GM12874 (cell line): ENCODE results near the gene TNNT2.

Experiments
- TF ChIP-seq, protein P1 (sequence below): IDR thresholded peaks from 2 replicates; pipeline ENCODE4 v1.5.1; 2011; ENCODE audit warnings: low read depth, mild to moderate bottlenecking, control low read depth, low read length, moderate library complexity; ENCODE audit not compliant: insufficient read depth

TNNT2 gene

DNA sequence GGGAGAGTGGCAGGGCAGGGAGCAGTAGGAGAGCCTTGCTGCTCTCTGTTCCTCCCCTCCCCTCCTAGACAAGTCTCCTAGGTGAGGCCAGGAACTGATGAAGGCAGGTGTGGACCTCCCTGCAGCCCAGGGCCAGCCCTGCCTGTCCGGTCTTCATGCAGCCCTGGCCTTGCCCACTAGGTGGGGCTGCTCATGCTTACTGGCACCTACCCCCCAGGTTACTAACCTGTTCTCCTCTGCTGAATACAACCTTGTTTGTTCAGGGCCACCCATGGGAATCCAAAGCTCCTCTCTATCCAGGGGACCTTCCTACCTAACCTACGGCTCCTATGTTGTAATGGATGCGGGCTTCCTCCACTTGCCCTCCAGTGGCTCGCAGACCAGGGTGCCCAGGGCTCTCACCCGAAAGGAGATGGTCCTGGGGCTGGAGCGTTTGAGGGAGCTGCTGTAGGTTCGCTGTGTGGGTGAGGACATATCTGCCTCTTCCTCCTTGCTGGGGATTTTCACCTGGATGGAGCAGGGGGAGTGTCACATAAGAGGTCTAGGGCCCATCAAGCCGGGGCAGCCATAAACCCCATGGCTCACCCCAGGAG, 7.9 kb upstream of the TNNT2 start:
- TF ChIP-seq, protein P1, sequence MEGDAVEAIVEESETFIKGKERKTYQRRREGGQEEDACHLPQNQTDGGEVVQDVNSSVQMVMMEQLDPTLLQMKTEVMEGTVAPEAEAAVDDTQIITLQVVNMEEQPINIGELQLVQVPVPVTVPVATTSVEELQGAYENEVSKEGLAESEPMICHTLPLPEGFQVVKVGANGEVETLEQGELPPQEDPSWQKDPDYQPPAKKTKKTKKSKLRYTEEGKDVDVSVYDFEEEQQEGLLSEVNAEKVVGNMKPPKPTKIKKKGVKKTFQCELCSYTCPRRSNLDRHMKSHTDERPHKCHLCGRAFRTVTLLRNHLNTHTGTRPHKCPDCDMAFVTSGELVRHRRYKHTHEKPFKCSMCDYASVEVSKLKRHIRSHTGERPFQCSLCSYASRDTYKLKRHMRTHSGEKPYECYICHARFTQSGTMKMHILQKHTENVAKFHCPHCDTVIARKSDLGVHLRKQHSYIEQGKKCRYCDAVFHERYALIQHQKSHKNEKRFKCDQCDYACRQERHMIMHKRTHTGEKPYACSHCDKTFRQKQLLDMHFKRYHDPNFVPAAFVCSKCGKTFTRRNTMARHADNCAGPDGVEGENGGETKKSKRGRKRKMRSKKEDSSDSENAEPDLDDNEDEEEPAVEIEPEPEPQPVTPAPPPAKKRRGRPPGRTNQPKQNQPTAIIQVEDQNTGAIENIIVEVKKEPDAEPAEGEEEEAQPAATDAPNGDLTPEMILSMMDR = peak; percentile 97

DNA sequence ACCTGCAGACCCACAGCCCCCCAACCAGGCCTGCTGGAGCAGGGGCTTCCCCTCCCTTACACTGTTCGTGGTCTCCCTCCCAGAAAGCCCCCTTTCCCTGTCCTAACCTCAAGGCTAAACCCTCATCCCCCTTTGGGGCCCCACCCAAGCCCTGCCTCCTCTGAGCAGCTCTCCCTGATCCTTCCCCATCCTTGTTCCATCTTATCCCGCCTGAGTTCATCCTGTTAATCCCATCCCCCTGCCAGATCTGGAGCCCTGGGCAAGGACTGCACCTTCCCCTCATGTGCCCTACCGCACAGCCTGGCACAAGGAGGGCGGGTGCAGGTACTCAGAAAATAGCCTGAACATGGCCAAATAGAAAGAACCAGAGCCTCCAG, 6.9 kb upstream of the TNNT2 start:
- TF ChIP-seq, protein P1 = no peak

DNA sequence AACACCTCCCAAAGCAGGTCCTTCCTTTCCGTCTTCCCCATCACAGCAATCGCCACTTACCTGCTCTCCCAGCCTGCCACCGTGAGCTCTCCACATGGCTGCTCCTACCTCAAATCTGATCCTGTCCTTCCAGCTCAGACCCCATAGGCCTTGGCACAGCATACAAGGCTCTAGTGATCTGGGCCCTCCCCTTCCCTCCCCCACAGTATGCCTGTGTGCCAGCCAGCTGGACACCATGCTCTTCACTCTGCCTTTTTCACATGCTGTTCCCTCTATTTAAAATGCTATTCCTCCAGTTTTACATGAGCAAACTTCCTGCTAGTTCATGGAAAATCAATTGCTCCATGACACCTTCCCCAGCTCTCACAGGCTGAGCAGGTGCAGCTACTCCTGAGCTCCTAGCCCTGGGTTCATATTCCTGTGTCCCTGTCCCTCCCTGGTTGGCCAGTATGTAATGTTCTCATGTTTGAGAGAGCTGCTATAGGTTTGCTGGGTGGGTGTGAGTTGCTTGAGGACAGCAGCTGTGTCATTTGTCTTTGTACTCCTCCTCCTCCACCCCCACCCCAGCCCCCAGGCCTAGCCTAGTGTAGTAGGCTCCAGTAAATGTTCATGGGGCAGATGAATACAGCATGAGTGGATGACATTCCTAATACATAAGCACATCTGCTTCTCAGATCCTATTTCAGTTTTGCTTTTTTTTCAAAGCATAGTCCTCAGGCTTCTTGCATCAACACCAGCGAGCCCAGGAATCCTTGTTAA, 6.3 kb upstream of the TNNT2 start:
- TF ChIP-seq, protein P1 = no peak

DNA sequence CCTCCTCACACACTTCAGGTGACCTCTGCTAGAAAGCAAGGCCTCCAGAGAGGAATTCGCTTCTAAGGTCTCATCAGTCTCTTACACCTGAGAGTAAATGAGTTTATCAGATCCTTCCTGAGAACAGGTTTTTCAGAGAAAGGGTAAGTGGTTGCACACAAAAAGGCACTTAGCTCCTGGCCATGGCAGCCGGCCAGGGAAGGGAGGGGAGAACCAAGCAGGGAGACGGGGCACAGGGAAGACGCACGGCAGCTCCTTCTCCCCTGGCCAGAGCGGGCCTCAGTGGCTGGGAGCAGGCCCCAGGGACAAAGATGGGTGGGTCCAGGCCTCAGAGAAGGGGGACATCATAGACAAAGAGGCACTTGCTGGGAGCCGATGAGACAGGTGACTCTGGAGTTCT, 3.6 kb upstream of the TNNT2 start:
- TF ChIP-seq, protein P1 = no peak

DNA sequence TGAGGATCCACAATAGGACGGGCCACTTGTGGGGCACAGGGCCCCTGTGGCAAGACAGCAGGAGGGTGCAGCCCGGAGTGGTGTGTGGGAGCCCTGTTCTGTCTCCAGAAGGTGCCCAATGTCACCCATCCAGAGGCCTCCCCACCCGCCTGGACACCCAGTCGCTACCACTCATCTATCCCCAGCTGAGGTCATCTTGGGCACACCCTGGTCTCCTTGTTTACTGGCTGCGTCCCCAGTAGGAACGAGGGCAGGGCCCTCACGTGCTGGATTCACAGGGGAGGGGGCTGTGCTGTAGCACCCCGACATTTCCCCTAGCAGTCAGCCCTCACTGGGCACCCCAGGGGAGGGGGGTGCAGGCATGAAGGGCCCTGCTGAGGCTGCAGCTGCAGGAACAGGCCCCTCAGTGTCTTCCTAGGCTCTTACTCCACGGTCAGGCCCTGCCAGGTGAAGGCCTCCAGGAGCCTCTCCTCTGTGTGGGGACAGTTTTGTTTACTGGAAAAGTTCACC, 2.3 kb upstream of the TNNT2 start:
- TF ChIP-seq, protein P1 = no peak

DNA sequence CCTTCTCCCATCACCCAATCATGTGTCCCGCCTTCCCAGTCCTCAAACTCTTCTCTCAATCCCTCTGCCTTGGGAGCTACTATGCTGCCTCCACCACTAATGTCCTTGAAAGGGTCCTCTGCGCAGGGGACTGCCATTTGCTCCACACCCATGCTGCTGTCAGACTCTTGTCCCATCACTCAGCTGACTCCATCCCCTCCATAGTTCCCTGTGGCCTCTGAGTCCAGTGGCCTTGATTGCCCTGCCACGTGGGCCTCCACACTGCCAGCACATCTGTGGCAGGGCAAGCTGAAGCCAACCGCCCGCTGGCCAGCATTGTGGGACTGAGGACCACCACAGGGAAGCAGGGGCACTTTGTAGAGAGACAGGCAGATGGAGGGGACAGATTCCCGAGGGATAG, 1.3 kb upstream of the TNNT2 start:
- TF ChIP-seq, protein P1 = no peak

DNA sequence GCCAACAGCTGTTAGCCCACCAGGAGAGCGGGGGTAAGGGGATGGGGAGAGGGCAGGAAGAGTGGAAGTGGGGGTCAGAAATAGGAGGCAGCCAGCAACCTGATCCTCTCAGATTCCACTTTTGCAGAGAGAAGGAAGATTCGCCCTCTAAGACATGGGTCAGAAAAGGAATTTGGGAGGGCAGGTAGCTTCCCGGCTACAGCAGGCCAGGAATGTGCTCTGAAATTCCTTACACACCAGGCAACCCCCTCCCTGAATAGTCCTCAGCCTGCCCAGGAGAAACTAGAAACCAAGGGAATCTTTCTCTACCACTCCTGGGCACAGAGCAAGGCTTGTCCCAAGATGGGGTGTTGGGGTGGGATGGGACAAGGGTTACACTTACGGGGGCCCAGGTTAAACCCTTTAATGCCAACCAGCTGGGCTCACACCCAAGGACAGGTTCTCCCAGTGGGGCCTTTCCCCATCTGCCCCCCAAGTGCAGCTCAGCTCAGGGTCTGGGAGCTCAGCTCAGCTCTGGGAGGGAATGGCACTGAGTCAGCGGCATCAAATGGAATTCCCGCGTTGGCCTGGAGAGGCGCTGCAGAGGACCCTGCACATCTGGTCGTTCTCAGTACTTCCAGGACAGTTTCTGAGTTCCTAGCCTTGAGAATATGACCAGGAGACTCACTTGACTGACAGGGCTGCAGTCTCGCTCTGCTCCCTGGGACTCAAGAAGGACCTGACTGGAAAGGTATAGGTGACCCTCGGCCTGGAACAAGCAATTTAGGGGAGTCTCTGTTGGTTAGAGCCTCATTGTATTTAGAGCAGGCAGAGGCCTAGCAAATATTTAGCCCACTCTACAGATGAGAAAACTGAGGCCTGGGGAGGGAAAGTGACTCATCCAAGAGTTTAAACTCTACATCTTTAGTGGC, 761 bp downstream of the TNNT2 start:
- TF ChIP-seq, protein P1 = peak; percentile 88
